Measurements from ENCODE around the gene GRM4. TPM values are rescaled to one million over a fixed set of nuclear protein-coding genes. Genes with fewer than 3 reads are reported as not detected.
"Not testable (repeated sequence)": the region's sequence is repeated elsewhere in the genome, so short reads cannot be mapped to it uniquely, and the experiment has no call there.

Gene GRM4
- total RNA-seq, 2 donors from 2014 or later = 0.07 TPM; not detected in 1

- intact Hi-C loops (cut with DNase I) = no loop called here
- TF ChIP-seq CTCF (IDR thresholded peaks at IDR 0.05) = no peak
- no peak overlapping the region for H3K4me3 ChIP-seq
- no peaks in the 10 kb centered on the region for H3K9me3 ChIP-seq
- DNase-seq = no peak
- H3K9ac ChIP-seq (ENCODE audit: low read depth in 2 of 2, low read length in 2 of 2) = no peak overlapping the region
- no peaks in the 10 kb centered on the region for H3K36me3 ChIP-seq
- no peaks in the 10 kb centered on the region for H3K4me1 ChIP-seq
- no peak overlapping the region for H3K27ac ChIP-seq
- H3K27me3 ChIP-seq = no peaks in the 10 kb centered on the region
These were observed 125.6 kb downstream of the GRM4 start for GRCh38 chr6:34020278-34020677.

DNA sequence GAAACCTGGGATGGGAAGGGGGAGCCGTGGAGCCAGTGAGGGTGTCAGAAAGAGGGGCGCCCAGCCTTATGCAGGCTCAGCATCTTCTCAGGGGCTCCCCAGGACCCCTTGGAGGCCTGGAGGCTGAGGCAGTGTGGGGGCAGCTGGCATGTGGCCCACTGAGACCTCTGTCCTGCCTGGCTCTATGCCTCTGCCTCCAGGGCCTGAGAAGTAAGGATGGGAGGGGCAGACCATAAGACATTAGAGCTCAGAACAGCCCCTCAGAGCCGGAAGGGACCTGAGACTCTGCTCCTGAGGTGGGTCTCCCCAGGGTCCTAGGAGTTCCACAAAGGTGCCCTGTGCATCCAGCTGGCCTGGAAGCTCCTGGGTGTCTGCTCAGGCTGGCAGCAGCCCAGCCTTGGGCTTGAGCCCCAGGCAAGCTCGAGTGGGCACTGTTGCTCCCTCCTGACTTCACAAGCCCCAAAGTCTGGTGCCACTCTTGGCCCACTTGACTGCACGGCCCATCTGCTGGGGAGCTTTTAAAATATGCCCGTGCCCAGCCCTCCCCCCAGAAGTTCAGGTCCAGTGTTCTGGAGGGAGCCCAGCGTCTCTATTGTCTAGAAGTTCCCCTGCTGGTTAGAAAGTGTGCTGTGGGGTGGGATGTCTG lies 126.8 kb downstream of the GRM4 start:
- Histone ChIP-seq H3K4me3 (no peak overlapping the region), H3K9ac (ENCODE audit: low read depth in 2 of 2, low read length in 2 of 2) (no peak overlapping the region), H3K27me3 (no peaks in the 10 kb centered on the region), H3K27ac (no peak overlapping the region), H3K36me3 (no peaks in the 10 kb centered on the region), H3K4me1 (no peaks in the 10 kb centered on the region), H3K9me3 (no peaks in the 10 kb centered on the region)
- DNase-seq = no peak
- intact Hi-C loops (cut with DNase I) = no loop called here
- TF ChIP-seq CTCF (IDR thresholded peaks at IDR 0.05) = no peak

GRCh38 chr6:34018026-34018425 lies 127.9 kb downstream of the GRM4 start:
- no peak for DNase-seq
- Histone ChIP-seq H3K9me3 (no peaks in the 10 kb centered on the region), H3K27me3 (no peaks in the 10 kb centered on the region), H3K4me3 (no peak overlapping the region), H3K36me3 (no peaks in the 10 kb centered on the region), H3K4me1 (no peaks in the 10 kb centered on the region), H3K27ac (no peak overlapping the region), H3K9ac (ENCODE audit: low read depth in 2 of 2, low read length in 2 of 2) (no peak overlapping the region)
- no peak for TF ChIP-seq CTCF (IDR thresholded peaks at IDR 0.05)
- intact Hi-C loops (cut with DNase I) = no loop called here

DNA sequence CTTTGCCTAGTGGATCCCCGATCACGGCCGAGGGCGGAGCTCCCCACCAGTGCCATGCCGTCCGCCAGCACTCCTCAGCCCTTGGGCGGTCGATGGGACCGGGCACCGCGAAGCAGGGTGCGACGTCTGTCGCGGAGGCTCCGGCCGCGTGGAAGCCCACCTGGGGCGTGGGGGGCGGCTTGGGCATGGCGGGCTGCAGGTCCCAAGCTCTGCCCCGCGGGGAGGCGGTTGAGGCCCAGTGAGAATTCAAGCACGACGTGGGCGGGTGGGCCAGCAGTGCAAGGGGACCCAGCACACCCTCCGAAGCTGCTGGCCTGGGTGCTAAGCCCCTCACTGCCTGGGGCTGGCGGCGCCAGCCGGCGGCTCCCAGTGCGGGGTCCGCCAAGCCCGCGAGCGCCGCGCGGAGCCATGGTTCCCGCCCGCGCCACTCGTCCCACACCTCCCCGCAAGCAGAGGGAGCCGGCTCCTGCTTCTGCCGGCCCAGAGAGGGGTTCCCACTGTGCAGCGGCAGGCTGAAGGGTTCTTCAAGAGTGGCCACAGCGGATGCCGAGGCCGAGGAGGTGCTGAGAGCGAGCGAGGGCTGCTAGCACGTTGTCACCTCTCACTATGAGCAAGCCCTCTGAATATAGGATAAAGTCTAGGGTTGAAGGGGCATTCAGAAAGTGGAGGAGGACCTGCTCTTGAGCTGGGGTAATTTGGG lies 128.6 kb downstream of the GRM4 start:
- Histone ChIP-seq H3K4me1 (no peaks in the 10 kb centered on the region), H3K36me3 (no peaks in the 10 kb centered on the region), H3K27me3 (no peaks in the 10 kb centered on the region), H3K27ac (no peak overlapping the region), H3K9ac (ENCODE audit: low read depth in 2 of 2, low read length in 2 of 2) (no peak overlapping the region), H3K4me3 (no peak overlapping the region), H3K9me3 (no peaks in the 10 kb centered on the region)
- intact Hi-C loops (cut with DNase I) = no loop called here
- TF ChIP-seq CTCF (IDR thresholded peaks at IDR 0.05) = no peak
- no peak for DNase-seq

DNA sequence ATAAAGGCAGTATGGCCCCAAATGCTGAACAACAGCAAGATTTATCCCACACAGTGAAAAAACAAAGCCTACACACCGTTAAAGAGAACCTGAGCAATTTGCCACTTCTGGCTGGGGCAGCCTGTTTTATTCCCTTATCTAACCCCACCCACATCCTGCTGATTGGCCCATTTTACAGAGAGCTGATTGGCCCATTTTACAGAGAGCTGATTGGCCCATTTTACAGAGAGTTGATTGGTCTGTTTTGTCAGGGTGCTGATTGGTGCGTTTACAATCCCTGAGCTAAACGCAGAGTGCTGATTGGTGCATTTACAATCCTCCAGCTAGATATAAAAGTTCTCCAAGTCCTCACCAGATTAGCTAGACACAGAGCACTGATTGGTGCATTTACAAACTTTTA lies 129.3 kb downstream of the GRM4 start:
- H3K9ac ChIP-seq (ENCODE audit: low read depth in 2 of 2, low read length in 2 of 2); H3K4me1 ChIP-seq; H3K27me3 ChIP-seq; DNase-seq; H3K9me3 ChIP-seq; H3K36me3 ChIP-seq; H3K4me3 ChIP-seq; intact Hi-C loops (cut with DNase I); H3K27ac ChIP-seq: not testable (repeated sequence)

GRCh38 chr6:34015586-34015985 lies 130.3 kb downstream of the GRM4 start:
- intact Hi-C loops (cut with DNase I) = no loop called here
- Histone ChIP-seq H3K9me3 (no peaks in the 10 kb centered on the region), H3K4me3 (no peak overlapping the region), H3K36me3 (no peaks in the 10 kb centered on the region), H3K27me3 (no peaks in the 10 kb centered on the region), H3K27ac (no peak overlapping the region), H3K9ac (ENCODE audit: low read depth in 2 of 2, low read length in 2 of 2) (no peak overlapping the region), H3K4me1 (no peaks in the 10 kb centered on the region)
- no peak for TF ChIP-seq CTCF (IDR thresholded peaks at IDR 0.05)
- no peak for DNase-seq

Measured in colonic mucosa (tissue), 4 donors.